H1 (cell line): ENCODE results near the gene GJD2. TPM values are rescaled to one million over a fixed set of nuclear protein-coding genes. Genes with fewer than 3 reads are reported as not detected.

Experiments
- CTCF ChIA-PET: fragments of 300-600 bp; sonication (Branson Sonifier 250); formaldehyde crosslinking; loops from one replicate; lab custom pipeline; 2021; ENCODE audit not compliant: partially characterized antibody; lab: Charles Lee
- POLR2A ChIA-PET: fragments of 300-600 bp; sonication (Branson Sonifier 250); formaldehyde crosslinking; loops from one replicate; lab custom pipeline; 2021; ENCODE audit warnings: inconsistent platforms; ENCODE audit not compliant: partially characterized antibody; lab: Charles Lee
- DNase-seq, 2 experiments: peaks; one replicate each; pipeline versions ENCODE4 v3.0.0 to v3.0.0-alpha.2; 2010 to 2022; ENCODE audit warnings: low spot score in 2 of 2, low read depth in 1 of 2, mixed read lengths in 1 of 2
- FAIRE-seq: peaks from 2 replicates; lab custom pipeline; 2011; peaks lifted over from hg19 to GRCh38; lab: Jason Lieb, UNC
- H2AFZ ChIP-seq: 2 replicates; pipeline ENCODE4 v1.8.1; 2012; ENCODE audit warnings: low read length, inconsistent platforms
- H2AK5ac ChIP-seq: 2 replicates; pipeline ENCODE4 v1.6.1; 2013; ENCODE audit warnings: low read depth, low read length
- H2BK120ac ChIP-seq: replicated peaks from 2 replicates; pipeline ENCODE3; 2013; ENCODE audit warnings: low read depth, low read length, inconsistent platforms
- H2BK12ac ChIP-seq: 2 replicates; pipeline ENCODE4 v1.6.1; 2013; ENCODE audit warnings: low read depth, low read length
- H2BK15ac ChIP-seq: 2 replicates; pipeline ENCODE4 v1.6.1; 2013; ENCODE audit warnings: low read length
- H2BK20ac ChIP-seq: 2 replicates; pipeline ENCODE4 v1.6.1; 2013; ENCODE audit warnings: low read length
- H2BK5ac ChIP-seq: 2 replicates; pipeline ENCODE4 v1.6.1; 2013; ENCODE audit warnings: low read depth, low read length
- H3K14ac ChIP-seq: 2 replicates; pipeline ENCODE4 v1.6.1; 2013; ENCODE audit warnings: inconsistent platforms; ENCODE audit not compliant: insufficient read length
- H3K18ac ChIP-seq: 2 replicates; pipeline ENCODE4 v1.6.1; 2013; ENCODE audit warnings: low read length; ENCODE audit errors: extremely low read depth
- H3K23ac ChIP-seq: 2 replicates; pipeline ENCODE4 v1.6.1; 2013; ENCODE audit warnings: inconsistent platforms; ENCODE audit not compliant: insufficient read length
- H3K23me2 ChIP-seq: 2 replicates; pipeline ENCODE4 v1.6.1; 2013; ENCODE audit warnings: low read depth, low read length
- H3K27ac ChIP-seq: 2 replicates; pipeline ENCODE4 v1.6.1; 2011; ENCODE audit warnings: low read depth, low read length, inconsistent platforms
- H3K27me3 ChIP-seq, 4 experiments: replicated peaks in 1 of 4; 1 replicate in 1 of 4; 2 replicates in 3 of 4; pipeline versions ENCODE4 v1.6.1 to v1.8.1; 2011 to 2013; ENCODE audit warnings: low read length in 3 of 4, mild to moderate bottlenecking in 3 of 4, inconsistent platforms in 2 of 4, mixed read lengths in 2 of 4, moderate library complexity in 1 of 4; ENCODE audit not compliant: control insufficient read depth in 3 of 4, insufficient read depth in 3 of 4; ENCODE audit errors: extremely low read depth in 1 of 4
- H3K36me3 ChIP-seq, 4 experiments: 2 replicates each; pipeline versions ENCODE4 v1.6.1 to v1.8.1; 2011 to 2013; ENCODE audit warnings: mild to moderate bottlenecking in 4 of 4, low read length in 3 of 4, moderate library complexity in 2 of 4, control low read depth in 1 of 4, inconsistent platforms in 1 of 4; ENCODE audit not compliant: insufficient read depth in 4 of 4, control insufficient read depth in 2 of 4
- H3K4ac ChIP-seq: replicated peaks from 2 replicates; pipeline ENCODE3; 2013; ENCODE audit warnings: low read length, low read depth, mixed read lengths, inconsistent platforms; ENCODE audit not compliant: insufficient read length
- H3K4me1 ChIP-seq, 4 experiments: replicated peaks in 1 of 4; 1 replicate in 1 of 4; 2 replicates in 3 of 4; pipeline versions ENCODE4 v1.6.1 to v1.8.1; 2011 to 2013; ENCODE audit warnings: low read length in 3 of 4, inconsistent platforms in 2 of 4, mixed read lengths in 1 of 4; ENCODE audit not compliant: insufficient read depth in 4 of 4, control insufficient read depth in 3 of 4
- H3K4me2 ChIP-seq, 2 experiments: 2 replicates each; pipeline versions ENCODE4 v1.6.1 to v1.8.1; 2011 to 2013; ENCODE audit warnings: low read depth in 2 of 2, low read length in 2 of 2, control low read depth in 1 of 2, inconsistent platforms in 1 of 2, mild to moderate bottlenecking in 1 of 2; ENCODE audit not compliant: insufficient read depth in 1 of 2
- H3K4me3 ChIP-seq, 4 experiments: fragments of 200-600, 300-600 bp in 1 of 4; sonication (generic), shearing (Covaris generic), sonication (Bioruptor Twin) in 1 of 4; 2 replicates each; pipeline versions ENCODE4 v1.5.1 to v1.8.1; 2011 to 2016; ENCODE audit warnings: low read length in 4 of 4, low read depth in 3 of 4, control low read depth in 2 of 4, inconsistent platforms in 2 of 4, mild to moderate bottlenecking in 2 of 4, mixed read lengths in 1 of 4, moderate library complexity in 1 of 4; ENCODE audit not compliant: insufficient read depth in 2 of 4; ENCODE audit errors: extremely low read depth in 1 of 4
- H3K56ac ChIP-seq: replicated peaks from 2 replicates; pipeline ENCODE3; 2013; ENCODE audit warnings: low read depth, mild to moderate bottlenecking, mixed read lengths, low read length, inconsistent platforms; ENCODE audit not compliant: insufficient read length
- H3K79me1 ChIP-seq: 2 replicates; pipeline ENCODE4 v1.6.1; 2013; ENCODE audit warnings: low read depth, low read length, control low read depth
- H3K79me2 ChIP-seq, 2 experiments: 2 replicates each; pipeline versions ENCODE4 v1.6.1 to v1.8.1; 2012 to 2013; ENCODE audit warnings: low read length in 2 of 2, mild to moderate bottlenecking in 2 of 2, inconsistent platforms in 1 of 2; ENCODE audit not compliant: insufficient read depth in 2 of 2, control insufficient read depth in 1 of 2
- H3K9ac ChIP-seq, 4 experiments: replicated peaks in 1 of 4; 1 replicate in 1 of 4; 2 replicates in 3 of 4; pipeline versions ENCODE4 v1.6.1 to v1.8.1; 2011 to 2013; ENCODE audit warnings: low read depth in 3 of 4, low read length in 3 of 4, control low read depth in 2 of 4, mild to moderate bottlenecking in 2 of 4, moderate library complexity in 2 of 4, inconsistent platforms in 1 of 4; ENCODE audit errors: extremely low read depth in 1 of 4
- H3K9me3 ChIP-seq, 2 experiments: 2 replicates each; pipeline versions ENCODE4 v1.6.1 to v1.8.1; 2012 to 2013; ENCODE audit warnings: mild to moderate bottlenecking in 2 of 2, moderate library complexity in 2 of 2, control low read depth in 1 of 2, inconsistent platforms in 1 of 2, low read depth in 1 of 2, low read length in 1 of 2, mixed read lengths in 1 of 2; ENCODE audit not compliant: insufficient read depth in 2 of 2
- H4K20me1 ChIP-seq, 2 experiments: replicated peaks in 1 of 2; 2 replicates each; pipeline versions ENCODE3 to v1.8.1; 2011 to 2013; ENCODE audit warnings: inconsistent platforms in 2 of 2, low read length in 2 of 2, mild to moderate bottlenecking in 1 of 2; ENCODE audit not compliant: insufficient read depth in 2 of 2, control insufficient read depth in 1 of 2
- H4K5ac ChIP-seq: 2 replicates; pipeline ENCODE4 v1.6.1; 2013; ENCODE audit warnings: low read length, low read depth, mixed read lengths, inconsistent platforms; ENCODE audit not compliant: insufficient read length
- H4K8ac ChIP-seq: 2 replicates; pipeline ENCODE4 v1.8.0; 2013; ENCODE audit warnings: mild to moderate bottlenecking, moderate library complexity, low read length, inconsistent platforms; ENCODE audit not compliant: insufficient read depth; ENCODE audit errors: extremely low read depth
- H4K91ac ChIP-seq: replicated peaks from 2 replicates; pipeline ENCODE3; 2013; ENCODE audit warnings: low read length, mixed read lengths, inconsistent platforms; ENCODE audit not compliant: insufficient read length
- ATF2 ChIP-seq: IDR thresholded peaks from 2 replicates; pipeline ENCODE4 v1.6.1; 2012; ENCODE audit warnings: low read length, inconsistent platforms
- CHD2 ChIP-seq: IDR thresholded peaks from 2 replicates; pipeline ENCODE4 v1.6.1; 2012; ENCODE audit warnings: low read length, improper control_type of control experiment
- CREB1 ChIP-seq: IDR thresholded peaks from 2 replicates; pipeline ENCODE4 v1.6.1; 2012; ENCODE audit warnings: inconsistent platforms
- EZH2 ChIP-seq: fragments of 200-600 bp; sonication (generic); IDR thresholded peaks from 2 replicates; pipeline ENCODE4 v1.7.1; 2012; ENCODE audit warnings: low read depth, mild to moderate bottlenecking, moderate library complexity, low read length, inconsistent platforms; ENCODE audit not compliant: severe bottlenecking
- KDM4A ChIP-seq: IDR thresholded peaks from one replicate; pipeline ENCODE4 v1.7.1; 2012; ENCODE audit warnings: low read depth, mild to moderate bottlenecking, moderate library complexity, low read length, inconsistent platforms; ENCODE audit not compliant: severe bottlenecking
- NANOG ChIP-seq: IDR thresholded peaks from 2 replicates; pipeline ENCODE4 v1.6.1; 2011; ENCODE audit warnings: low read length, low read depth, mild to moderate bottlenecking, inconsistent platforms; ENCODE audit not compliant: insufficient read depth, poor library complexity, severe bottlenecking
- RAD21 ChIP-seq, 2 experiments: IDR thresholded peaks in 1 of 2; conservative IDR thresholded peaks in 1 of 2; 2 replicates each; pipeline ENCODE4 v1.6.1; 2011; ENCODE audit warnings: low read depth in 2 of 2, low read length in 2 of 2, improper control_type of control experiment in 1 of 2, inconsistent platforms in 1 of 2, mild to moderate bottlenecking in 1 of 2, moderate library complexity in 1 of 2
- TCF12 ChIP-seq: IDR thresholded peaks from 2 replicates; pipeline ENCODE4 v1.6.1; 2011; ENCODE audit warnings: low read depth, mild to moderate bottlenecking, low read length
- USF2 ChIP-seq: IDR thresholded peaks from 2 replicates; pipeline ENCODE4 v1.6.1; 2011; ENCODE audit warnings: low read length, improper control_type of control experiment
- WGBS, 2 experiments: shearing (Covaris generic) in 1 of 2; methylation state at CpG; one replicate each; pipeline versions ENCODE4 v1.1.6 to v1.1.7; 2013 to 2015; ENCODE audit warnings: low lambda C conversion rate in 2 of 2, mixed read lengths in 2 of 2, inconsistent platforms in 1 of 2, low coverage in 1 of 2, missing lambda C conversion rate in 1 of 2; ENCODE audit not compliant: insufficient replicate concordance in 2 of 2, insufficient coverage in 1 of 2, insufficient read length in 1 of 2; ENCODE audit errors: extremely low coverage in 1 of 2, missing lambda C conversion rate in 1 of 2; 5-methylcytosine and 5-hydroxymethylcytosine counted together
- polyA plus RNA-seq, 7 experiments: library from polyadenylated mRNA; depleted of rRNA in 3 of 7; stranded (reverse) in 5 of 7; unstranded in 2 of 7; fragments of >200 nt in 5 of 7; fragments of 200-250 nt in 2 of 7; gene quantifications; 1 replicate in 5 of 7; 2 replicates in 1 of 7; 4 replicates in 1 of 7; pipeline versions ENCODE4 v1.2.1 to v1.2.3, GENCODE V29; 2011 to 2013; ENCODE audit warnings: missing spikeins in 2 of 7, mixed read lengths in 2 of 7
- total RNA-seq: library from RNA; stranded (reverse); fragmentation: NEBNext Ultra II Directional; extraction: Animal tissue kit (Norgen Biotek cat#: 25700); gene quantifications from 2 replicates; pipeline ENCODE4 v1.2.1, GENCODE V29; 2021

Gene GJD2
- total and polyA plus RNA-seq, 2 of the 8 experiments (the other 6 are each of a cell fraction or from before 2014, with no cell fraction given), result 0.39 to 0.54 TPM

GRCh38 chr15:34753236-34753894 lies 1.4 kb downstream of the GJD2 start:
- Histone ChIP-seq H3K79me1 (no peaks in the 10 kb centered on the region), H3K4me2 (peak overlapping the region; percentile 53 to 71), H4K20me1 (peaks cover 0 to 3% of the 10 kb centered on the region in 2 experiments), H3K9me3 (no peaks in the 10 kb centered on the region), H2BK12ac (no peak overlapping the region), H3K36me3 (no peaks in the 10 kb centered on the region), H2BK120ac (no peak overlapping the region), H3K23ac (no peak overlapping the region), H3K23me2 (peaks cover 6% of the 10 kb centered on the region; the same call in 1 of the 2 replicates), H3K4me3 (peak overlapping the region in 1 of 4 experiments; percentile 4; a peak in 1 of 8 replicates), H2BK20ac (no peak overlapping the region), H4K91ac (no peak overlapping the region), H2BK15ac (no peak overlapping the region), H3K18ac (no peak overlapping the region), H4K5ac (no peak overlapping the region), H3K4ac (no peak overlapping the region), H3K9ac (no peak overlapping the region), H2AFZ (0 out of 2 replicates have a peak overlapping the region, but pooled peaks have one; percentile 37), H3K27me3 (peaks cover 13 to 47% (median 28%) of the 10 kb centered on the region in 4 experiments), H4K8ac (no peak overlapping the region), H3K27ac (no peak overlapping the region), H3K14ac (no peak overlapping the region), H3K4me1 (peaks cover 0 to 11% (median 3%) of the 10 kb centered on the region in 4 experiments; a peak in 6 of 7 replicates), H3K79me2 (no peaks in the 10 kb centered on the region), H2BK5ac (no peak overlapping the region), H3K56ac (no peak overlapping the region), H2AK5ac (no peak overlapping the region)
- POLR2A ChIA-PET, result interaction anchor here (0.8 kb wide), 1 partner anchor 13 kb away, joined by 3 read pairs; no protein-coding TSS in a partner anchor
- 51% methylated on average over 9 of the region's 11 CpGs; no CpG with 5 or more reads in 1 of the 2 experiments for WGBS, 2 experiments
- peak; percentile 82 for FAIRE-seq
- CTCF ChIA-PET, result interaction anchor here (1.0 to 1.7 kb wide), 3 partner anchors 33 to 45 kb away, joined by 3 to 6 read pairs (median 4); no protein-coding TSS in a partner anchor
- peak; percentile 15 to 87 for DNase-seq
- no peak for TF ChIP-seq RAD21 (IDR thresholded peaks at IDR 0.05 in 1 of 2, conservative IDR thresholded peaks at IDR 0.05 in 1 of 2; ENCODE audit: low read depth in 2 of 2, low read length in 2 of 2)
- no peak for TF ChIP-seq ATF2
- no peak for TF ChIP-seq TCF12
- TF ChIP-seq USF2, result no peak
- no peak for TF ChIP-seq NANOG
- no peak for TF ChIP-seq EZH2
- peak; percentile 23 for TF ChIP-seq KDM4A
- TF ChIP-seq CREB1, result peak; percentile 62
- TF ChIP-seq CHD2, result no peak
